ENCODE results near the gene SDHAF4. TPM values are rescaled to one million over a fixed set of nuclear protein-coding genes. Genes with fewer than 3 reads are reported as not detected.

Gene SDHAF4
- total RNA-seq (2014; rRNA removed; shearing (Covaris generic)) (10.9 TPM in 2 replicates), polyA plus RNA-seq (2016; fragmentation: Nextera tagmentation; extraction: Ambion mirVana) (11.3 and 12.1 TPM in 2 replicates)

GRCh38 chr6:70566751-70567382 is at the start of gene SDHAF4:
SDHAF4 (plus strand) TSS chr6:70566930; CDS start chr6:70566941, 11 bp downstream.
- Histone ChIP-seq H3K9me2 (ENCODE audit: insufficient read depth) (no peaks in the 10 kb centered on the region), H3K4me1 (ENCODE audit: insufficient read depth) (0 out of 2 replicates have a peak, but pooled peaks cover 9% of the 10 kb centered on the region), H3K4me3 (peak within 1 kb of the TSS; percentile 88), H3K79me2 (ENCODE audit: insufficient read depth) (peaks cover 22% of the 10 kb centered on the region), H3K36me3 (ENCODE audit: low read depth) (no peaks in the 10 kb centered on the region), H3F3A (ENCODE audit: insufficient read depth) (no peaks in the 10 kb centered on the region), H3K27ac (peak within 1 kb of the TSS; percentile 43), H4K20me1 (ENCODE audit: insufficient read depth) (no peaks in the 10 kb centered on the region), H2AFZ (peak within 1 kb of the TSS; percentile 93), H3K9me3 (ENCODE audit: low read depth) (no peaks in the 10 kb centered on the region), H3K4me2 (ENCODE audit: unreplicated experiment) (peak within 1 kb of the TSS; percentile 87), H3K9ac (peak within 1 kb of the TSS; percentile 90), H3K27me3 (replicated peaks; ENCODE audit: insufficient read depth) (no peaks in the 10 kb centered on the region)
- TF ChIP-seq EZH2phosphoT487 (IDR thresholded peaks at IDR 0.05; ENCODE audit: insufficient read depth, low read depth) (no peak), EZH2 (IDR thresholded peaks at IDR 0.05; ENCODE audit: insufficient read depth, poor library complexity, severe bottlenecking) (no peak)
- in situ Hi-C loops (cut with MboI): no loop called here
- WGBS, 2 experiments (ENCODE audit: low coverage in 1 of 2, low lambda C conversion rate in 2 of 2, missing lambda C conversion rate in 2 of 2): 1% methylated on average over 49 of the region's 49 CpGs
- peak; percentile 95 for DNase-seq

GRCh38 chr6:70518723-70519122 is 48.0 kb upstream of the SDHAF4 start:
- H3K79me2 ChIP-seq (ENCODE audit: insufficient read depth): no peaks in the 10 kb centered on the region
- H3K4me2 ChIP-seq (ENCODE audit: unreplicated experiment): no peak overlapping the region
- no peaks in the 10 kb centered on the region for H3K4me1 ChIP-seq (ENCODE audit: insufficient read depth)
- H3K27me3 ChIP-seq (replicated peaks; ENCODE audit: insufficient read depth): no peaks in the 10 kb centered on the region
- in situ Hi-C loops (cut with MboI): no loop called here
- H3F3A ChIP-seq (ENCODE audit: insufficient read depth): no peaks in the 10 kb centered on the region
- H3K9ac ChIP-seq: no peak overlapping the region
- H3K4me3 ChIP-seq: no peak overlapping the region
- no peak for DNase-seq
- H2AFZ ChIP-seq: no peak overlapping the region
- H3K27ac ChIP-seq: no peak overlapping the region
- WGBS, 2 experiments (ENCODE audit: low coverage in 1 of 2, low lambda C conversion rate in 2 of 2, missing lambda C conversion rate in 2 of 2): 88 to 92% methylated on average over 3 of the region's 3 CpGs
- TF ChIP-seq EZH2 (IDR thresholded peaks at IDR 0.05; ENCODE audit: insufficient read depth, poor library complexity, severe bottlenecking): no peak
- no peak for TF ChIP-seq EZH2phosphoT487 (IDR thresholded peaks at IDR 0.05; ENCODE audit: insufficient read depth, low read depth)
- H3K9me3 ChIP-seq (ENCODE audit: low read depth): no peaks in the 10 kb centered on the region
- H4K20me1 ChIP-seq (ENCODE audit: insufficient read depth): no peaks in the 10 kb centered on the region
- no peaks in the 10 kb centered on the region for H3K9me2 ChIP-seq (ENCODE audit: insufficient read depth)
- no peaks in the 10 kb centered on the region for H3K36me3 ChIP-seq (ENCODE audit: low read depth)

GRCh38 chr6:70520575-70520974 is 46.2 kb upstream of the SDHAF4 start:
- Histone ChIP-seq H3K79me2 (ENCODE audit: insufficient read depth) (no peaks in the 10 kb centered on the region), H3F3A (ENCODE audit: insufficient read depth) (no peaks in the 10 kb centered on the region), H3K36me3 (ENCODE audit: low read depth) (no peaks in the 10 kb centered on the region), H3K4me1 (ENCODE audit: insufficient read depth) (no peaks in the 10 kb centered on the region), H3K9ac (no peak overlapping the region), H3K27me3 (replicated peaks; ENCODE audit: insufficient read depth) (no peaks in the 10 kb centered on the region), H3K4me3 (no peak overlapping the region), H4K20me1 (ENCODE audit: insufficient read depth) (no peaks in the 10 kb centered on the region), H2AFZ (no peak overlapping the region), H3K9me2 (ENCODE audit: insufficient read depth) (no peaks in the 10 kb centered on the region), H3K9me3 (ENCODE audit: low read depth) (no peaks in the 10 kb centered on the region), H3K4me2 (ENCODE audit: unreplicated experiment) (no peak overlapping the region), H3K27ac (no peak overlapping the region)
- peak; percentile 37 for DNase-seq
- in situ Hi-C loops (cut with MboI): no loop called here
- TF ChIP-seq EZH2phosphoT487 (IDR thresholded peaks at IDR 0.05; ENCODE audit: insufficient read depth, low read depth): no peak
- TF ChIP-seq EZH2 (IDR thresholded peaks at IDR 0.05; ENCODE audit: insufficient read depth, poor library complexity, severe bottlenecking): no peak

- H3K4me1 ChIP-seq (ENCODE audit: insufficient read depth): no peaks in the 10 kb centered on the region
- no peaks in the 10 kb centered on the region for H3F3A ChIP-seq (ENCODE audit: insufficient read depth)
- no peaks in the 10 kb centered on the region for H3K9me2 ChIP-seq (ENCODE audit: insufficient read depth)
- H3K9me3 ChIP-seq (ENCODE audit: low read depth): no peaks in the 10 kb centered on the region
- no peaks in the 10 kb centered on the region for H4K20me1 ChIP-seq (ENCODE audit: insufficient read depth)
- no peaks in the 10 kb centered on the region for H3K36me3 ChIP-seq (ENCODE audit: low read depth)
- H3K79me2 ChIP-seq (ENCODE audit: insufficient read depth): no peaks in the 10 kb centered on the region
- DNase-seq: no peak
- 81 to 88% methylated on average over 4 of the region's 4 CpGs for WGBS, 2 experiments (ENCODE audit: low coverage in 1 of 2, low lambda C conversion rate in 2 of 2, missing lambda C conversion rate in 2 of 2)
- no peak overlapping the region for H3K27ac ChIP-seq
- no peak overlapping the region for H2AFZ ChIP-seq
- in situ Hi-C loops (cut with MboI): no loop called here
- H3K4me2 ChIP-seq (ENCODE audit: unreplicated experiment): no peak overlapping the region
- H3K27me3 ChIP-seq (replicated peaks; ENCODE audit: insufficient read depth): no peaks in the 10 kb centered on the region
- no peak overlapping the region for H3K9ac ChIP-seq
- TF ChIP-seq EZH2 (IDR thresholded peaks at IDR 0.05; ENCODE audit: insufficient read depth, poor library complexity, severe bottlenecking) (no peak), EZH2phosphoT487 (IDR thresholded peaks at IDR 0.05; ENCODE audit: insufficient read depth, low read depth) (no peak)
- H3K4me3 ChIP-seq: no peak overlapping the region
Observed at GRCh38 chr6:70524721-70525286, 41.9 kb upstream of the SDHAF4 start.
